ENCODE measurements around the gene GDPD5. TPM values are rescaled to one million over a fixed set of nuclear protein-coding genes. Genes with fewer than 3 reads are reported as not detected.

Gene GDPD5
- polyA plus RNA-seq, 2 donors: 1.9 to 3.0 TPM

GRCh38 chr11:75440960-75441803 lies 84.6 kb downstream of the GDPD5 start:
- no peaks in the 10 kb centered on the region for H3K36me3 ChIP-seq (ENCODE audit: control insufficient read depth in 2 of 2, insufficient read depth in 2 of 2, low read length in 1 of 2)
- H3K9me3 ChIP-seq (ENCODE audit: control insufficient read depth in 2 of 2, insufficient read depth in 1 of 2, low read depth in 1 of 2, low read length in 1 of 2): no peaks in the 10 kb centered on the region
- H3K27ac ChIP-seq (ENCODE audit: low read depth in 2 of 2, low read length in 1 of 2): no peak overlapping the region
- H3K27me3 ChIP-seq (ENCODE audit: control insufficient read depth in 1 of 2, insufficient read depth in 2 of 2, low read length in 2 of 2): no peaks in the 10 kb centered on the region
- no peaks in the 10 kb centered on the region for H3K4me1 ChIP-seq (ENCODE audit: control insufficient read depth in 2 of 2, insufficient read depth in 2 of 2, low read length in 1 of 2)
- no peak overlapping the region for H3K4me3 ChIP-seq (ENCODE audit: low read depth in 1 of 2, low read length in 2 of 2)
- WGBS, 2 donors: 56 to 67% methylated on average over 26 to 27 of the region's 27 CpGs

- WGBS, 2 donors: 81 to 85% methylated on average over 12 to 13 of the region's 13 CpGs
- H3K4me1 ChIP-seq (ENCODE audit: control insufficient read depth in 2 of 2, insufficient read depth in 2 of 2, low read length in 1 of 2): no peaks in the 10 kb centered on the region
- no peaks in the 10 kb centered on the region for H3K27me3 ChIP-seq (ENCODE audit: control insufficient read depth in 1 of 2, insufficient read depth in 2 of 2, low read length in 2 of 2)
- H3K27ac ChIP-seq (ENCODE audit: low read depth in 2 of 2, low read length in 1 of 2): no peak overlapping the region
- H3K9me3 ChIP-seq (ENCODE audit: control insufficient read depth in 2 of 2, insufficient read depth in 1 of 2, low read depth in 1 of 2, low read length in 1 of 2): no peaks in the 10 kb centered on the region
- no peaks in the 10 kb centered on the region for H3K36me3 ChIP-seq (ENCODE audit: control insufficient read depth in 2 of 2, insufficient read depth in 2 of 2, low read length in 1 of 2)
- H3K4me3 ChIP-seq (ENCODE audit: low read depth in 1 of 2, low read length in 2 of 2): no peak overlapping the region
These were observed 86.1 kb downstream of the GDPD5 start for GRCh38 chr11:75439495-75440120.

- no peaks in the 10 kb centered on the region for H3K27me3 ChIP-seq (ENCODE audit: control insufficient read depth in 1 of 2, insufficient read depth in 2 of 2, low read length in 2 of 2)
- WGBS, 2 donors: 79 to 82% methylated on average over 14 of the region's 14 CpGs
- H3K4me1 ChIP-seq (ENCODE audit: control insufficient read depth in 2 of 2, insufficient read depth in 2 of 2, low read length in 1 of 2): no peaks in the 10 kb centered on the region
- H3K27ac ChIP-seq (ENCODE audit: low read depth in 2 of 2, low read length in 1 of 2): no peak overlapping the region
- H3K36me3 ChIP-seq (ENCODE audit: control insufficient read depth in 2 of 2, insufficient read depth in 2 of 2, low read length in 1 of 2): no peaks in the 10 kb centered on the region
- no peak overlapping the region for H3K4me3 ChIP-seq (ENCODE audit: low read depth in 1 of 2, low read length in 2 of 2)
- no peaks in the 10 kb centered on the region for H3K9me3 ChIP-seq (ENCODE audit: control insufficient read depth in 2 of 2, insufficient read depth in 1 of 2, low read depth in 1 of 2, low read length in 1 of 2)
These were observed 86.7 kb downstream of the GDPD5 start for GRCh38 chr11:75439026-75439425.

GRCh38 chr11:75437966-75438659 lies 87.6 kb downstream of the GDPD5 start:
- no peaks in the 10 kb centered on the region for H3K4me1 ChIP-seq (ENCODE audit: control insufficient read depth in 2 of 2, insufficient read depth in 2 of 2, low read length in 1 of 2)
- no peaks in the 10 kb centered on the region for H3K27me3 ChIP-seq (ENCODE audit: control insufficient read depth in 1 of 2, insufficient read depth in 2 of 2, low read length in 2 of 2)
- no peaks in the 10 kb centered on the region for H3K36me3 ChIP-seq (ENCODE audit: control insufficient read depth in 2 of 2, insufficient read depth in 2 of 2, low read length in 1 of 2)
- WGBS, 2 donors: 86 to 93% methylated on average over 13 of the region's 13 CpGs
- H3K27ac ChIP-seq (ENCODE audit: low read depth in 2 of 2, low read length in 1 of 2): no peak overlapping the region
- no peak overlapping the region for H3K4me3 ChIP-seq (ENCODE audit: low read depth in 1 of 2, low read length in 2 of 2)
- H3K9me3 ChIP-seq (ENCODE audit: control insufficient read depth in 2 of 2, insufficient read depth in 1 of 2, low read depth in 1 of 2, low read length in 1 of 2): no peaks in the 10 kb centered on the region

- Histone ChIP-seq H3K9me3 (ENCODE audit: control insufficient read depth in 2 of 2, insufficient read depth in 1 of 2, low read depth in 1 of 2, low read length in 1 of 2) (no peaks in the 10 kb centered on the region), H3K36me3 (ENCODE audit: control insufficient read depth in 2 of 2, insufficient read depth in 2 of 2, low read length in 1 of 2) (no peaks in the 10 kb centered on the region), H3K27me3 (ENCODE audit: control insufficient read depth in 1 of 2, insufficient read depth in 2 of 2, low read length in 2 of 2) (no peaks in the 10 kb centered on the region), H3K4me3 (ENCODE audit: low read depth in 1 of 2, low read length in 2 of 2) (no peak overlapping the region), H3K27ac (ENCODE audit: low read depth in 2 of 2, low read length in 1 of 2) (no peak overlapping the region), H3K4me1 (ENCODE audit: control insufficient read depth in 2 of 2, insufficient read depth in 2 of 2, low read length in 1 of 2) (peaks cover 0 to 3% of the 10 kb centered on the region in 2 donors)
- 91 to 92% methylated on average over 9 of the region's 9 CpGs for WGBS, 2 donors
These were observed 88.9 kb downstream of the GDPD5 start for GRCh38 chr11:75436806-75437205.

- Histone ChIP-seq H3K36me3 (ENCODE audit: control insufficient read depth in 2 of 2, insufficient read depth in 2 of 2, low read length in 1 of 2) (no peaks in the 10 kb centered on the region), H3K4me3 (ENCODE audit: low read depth in 1 of 2, low read length in 2 of 2) (no peak overlapping the region), H3K9me3 (ENCODE audit: control insufficient read depth in 2 of 2, insufficient read depth in 1 of 2, low read depth in 1 of 2, low read length in 1 of 2) (peaks cover 0 to under 1% of the 10 kb centered on the region in 2 donors), H3K27me3 (ENCODE audit: control insufficient read depth in 1 of 2, insufficient read depth in 2 of 2, low read length in 2 of 2) (peaks cover 0 to 8% of the 10 kb centered on the region in 2 donors), H3K4me1 (ENCODE audit: control insufficient read depth in 2 of 2, insufficient read depth in 2 of 2, low read length in 1 of 2) (peaks cover 0 to 5% of the 10 kb centered on the region in 2 donors), H3K27ac (ENCODE audit: low read depth in 2 of 2, low read length in 1 of 2) (no peak overlapping the region)
- 86 to 87% methylated on average over 9 of the region's 9 CpGs for WGBS, 2 donors
These were observed 90.2 kb downstream of the GDPD5 start for GRCh38 chr11:75435571-75435925.

GRCh38 chr11:75434886-75435570 lies 90.7 kb downstream of the GDPD5 start:
- H3K9me3 ChIP-seq (ENCODE audit: control insufficient read depth in 2 of 2, insufficient read depth in 1 of 2, low read depth in 1 of 2, low read length in 1 of 2): peaks cover 0 to 3% of the 10 kb centered on the region in 2 donors
- WGBS, 2 donors: 85 to 87% methylated on average over 12 of the region's 12 CpGs
- peaks cover 0 to 9% of the 10 kb centered on the region in 2 donors for H3K4me1 ChIP-seq (ENCODE audit: control insufficient read depth in 2 of 2, insufficient read depth in 2 of 2, low read length in 1 of 2)
- peaks cover 0 to 8% of the 10 kb centered on the region in 2 donors for H3K27me3 ChIP-seq (ENCODE audit: control insufficient read depth in 1 of 2, insufficient read depth in 2 of 2, low read length in 2 of 2)
- no peak overlapping the region for H3K4me3 ChIP-seq (ENCODE audit: low read depth in 1 of 2, low read length in 2 of 2)
- H3K36me3 ChIP-seq (ENCODE audit: control insufficient read depth in 2 of 2, insufficient read depth in 2 of 2, low read length in 1 of 2): no peaks in the 10 kb centered on the region
- no peak overlapping the region for H3K27ac ChIP-seq (ENCODE audit: low read depth in 2 of 2, low read length in 1 of 2)

GRCh38 chr11:75434051-75434450 lies 91.7 kb downstream of the GDPD5 start:
- peaks cover 0 to 8% of the 10 kb centered on the region in 2 donors for H3K27me3 ChIP-seq (ENCODE audit: control insufficient read depth in 1 of 2, insufficient read depth in 2 of 2, low read length in 2 of 2)
- H3K36me3 ChIP-seq (ENCODE audit: control insufficient read depth in 2 of 2, insufficient read depth in 2 of 2, low read length in 1 of 2): no peaks in the 10 kb centered on the region
- H3K27ac ChIP-seq (ENCODE audit: low read depth in 2 of 2, low read length in 1 of 2): no peak overlapping the region
- H3K9me3 ChIP-seq (ENCODE audit: control insufficient read depth in 2 of 2, insufficient read depth in 1 of 2, low read depth in 1 of 2, low read length in 1 of 2): peaks cover 3 to 11% of the 10 kb centered on the region in 2 donors
- no peak overlapping the region for H3K4me3 ChIP-seq (ENCODE audit: low read depth in 1 of 2, low read length in 2 of 2)
- peaks cover 0 to 14% of the 10 kb centered on the region in 2 donors for H3K4me1 ChIP-seq (ENCODE audit: control insufficient read depth in 2 of 2, insufficient read depth in 2 of 2, low read length in 1 of 2)
- 83 to 84% methylated on average over 4 of the region's 4 CpGs for WGBS, 2 donors

GRCh38 chr11:75433443-75433842 lies 92.3 kb downstream of the GDPD5 start:
- Histone ChIP-seq H3K4me1 (ENCODE audit: control insufficient read depth in 2 of 2, insufficient read depth in 2 of 2, low read length in 1 of 2) (peaks cover 0 to 14% of the 10 kb centered on the region in 2 donors), H3K27me3 (ENCODE audit: control insufficient read depth in 1 of 2, insufficient read depth in 2 of 2, low read length in 2 of 2) (peaks cover 0 to 8% of the 10 kb centered on the region in 2 donors), H3K27ac (ENCODE audit: low read depth in 2 of 2, low read length in 1 of 2) (no peak overlapping the region), H3K4me3 (ENCODE audit: low read depth in 1 of 2, low read length in 2 of 2) (no peak overlapping the region), H3K36me3 (ENCODE audit: control insufficient read depth in 2 of 2, insufficient read depth in 2 of 2, low read length in 1 of 2) (no peaks in the 10 kb centered on the region), H3K9me3 (ENCODE audit: control insufficient read depth in 2 of 2, insufficient read depth in 1 of 2, low read depth in 1 of 2, low read length in 1 of 2) (peaks cover 3 to 11% of the 10 kb centered on the region in 2 donors)
- 78 to 79% methylated on average over 6 of the region's 6 CpGs for WGBS, 2 donors

All from esophagus (tissue), 2 donors.